ENCODE measurements around the gene RDM1. TPM values are rescaled to one million over a fixed set of nuclear protein-coding genes. Genes with fewer than 3 reads are reported as not detected.

The RDM1 gene
- total and polyA plus RNA-seq, 10 donors: 0.48 to 2.3 (median 0.52) TPM; not detected in 5

DNA sequence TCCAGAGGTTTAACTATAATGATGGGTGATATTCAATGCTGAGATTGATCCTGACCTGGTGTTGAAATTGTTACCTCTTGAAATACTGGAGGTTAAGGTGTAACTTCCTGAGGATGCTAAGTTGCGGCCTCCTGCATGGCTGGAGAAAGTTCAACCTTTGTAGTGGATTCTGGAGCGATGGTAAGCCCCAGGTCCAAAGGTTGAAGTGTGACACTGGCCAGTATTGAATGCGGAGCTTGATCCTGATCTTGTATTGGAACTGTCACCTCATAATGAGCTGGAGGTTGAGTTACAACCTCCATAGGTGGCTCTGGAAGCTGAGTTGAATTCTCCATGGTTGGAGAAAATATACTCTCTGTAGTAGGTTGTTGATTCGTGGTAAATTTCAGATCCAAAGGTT lies 17.0 kb downstream of the RDM1 start:
- Histone ChIP-seq H3K4me3 (no peak overlapping the region), H3K27ac (no peak overlapping the region), H3K4me1 (no peaks in the 10 kb centered on the region), H3K27me3 (replicated peaks in 1 of 7) (no peaks in the 10 kb centered on the region), H3K9me3 (no peaks in the 10 kb centered on the region), H3K36me3 (no peaks in the 10 kb centered on the region)
- WGBS, 5 donors: 81 to 88% (median 82%) methylated on average over 4 of the region's 4 CpGs
- TF ChIP-seq POLR2AphosphoS5 (IDR thresholded peaks at IDR 0.05) (no peak), POLR2A (IDR thresholded peaks at IDR 0.05) (no peak)
- TF ChIP-seq, protein P1, sequence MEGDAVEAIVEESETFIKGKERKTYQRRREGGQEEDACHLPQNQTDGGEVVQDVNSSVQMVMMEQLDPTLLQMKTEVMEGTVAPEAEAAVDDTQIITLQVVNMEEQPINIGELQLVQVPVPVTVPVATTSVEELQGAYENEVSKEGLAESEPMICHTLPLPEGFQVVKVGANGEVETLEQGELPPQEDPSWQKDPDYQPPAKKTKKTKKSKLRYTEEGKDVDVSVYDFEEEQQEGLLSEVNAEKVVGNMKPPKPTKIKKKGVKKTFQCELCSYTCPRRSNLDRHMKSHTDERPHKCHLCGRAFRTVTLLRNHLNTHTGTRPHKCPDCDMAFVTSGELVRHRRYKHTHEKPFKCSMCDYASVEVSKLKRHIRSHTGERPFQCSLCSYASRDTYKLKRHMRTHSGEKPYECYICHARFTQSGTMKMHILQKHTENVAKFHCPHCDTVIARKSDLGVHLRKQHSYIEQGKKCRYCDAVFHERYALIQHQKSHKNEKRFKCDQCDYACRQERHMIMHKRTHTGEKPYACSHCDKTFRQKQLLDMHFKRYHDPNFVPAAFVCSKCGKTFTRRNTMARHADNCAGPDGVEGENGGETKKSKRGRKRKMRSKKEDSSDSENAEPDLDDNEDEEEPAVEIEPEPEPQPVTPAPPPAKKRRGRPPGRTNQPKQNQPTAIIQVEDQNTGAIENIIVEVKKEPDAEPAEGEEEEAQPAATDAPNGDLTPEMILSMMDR (IDR thresholded peaks at IDR 0.05 in 8 of 11, conservative IDR thresholded peaks at IDR 0.05 in 3 of 11): no peak
- intact Hi-C loops (cut with DNase I; ENCODE audit: low total_unique reads): no loop called here
- DNase-seq: no peak

DNA sequence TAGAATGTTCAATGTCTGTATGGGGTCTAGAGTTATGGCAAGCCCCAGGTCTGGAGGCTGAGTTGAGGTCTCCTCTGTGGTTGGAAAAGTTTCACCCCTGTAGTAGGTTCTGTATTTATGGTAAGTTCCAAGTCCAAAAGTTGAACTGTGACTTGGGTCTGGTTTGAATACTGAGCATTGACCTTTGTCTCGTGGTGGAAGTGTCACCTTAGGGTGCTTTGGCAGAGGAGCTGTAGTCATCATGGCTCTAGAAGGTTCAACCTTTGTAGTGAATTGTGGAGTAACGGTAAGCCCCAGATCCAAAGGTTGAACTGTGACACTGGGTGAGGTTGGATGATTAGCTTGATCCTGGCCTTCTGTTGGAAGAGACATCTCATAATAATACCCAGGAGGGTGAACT lies 17.6 kb downstream of the RDM1 start:
- H3K36me3 ChIP-seq: no peaks in the 10 kb centered on the region
- no peaks in the 10 kb centered on the region for H3K9me3 ChIP-seq
- WGBS, 5 donors: 79 to 96% (median 87%) methylated on average over 2 of the region's 2 CpGs
- DNase-seq: no peak
- H3K4me1 ChIP-seq: no peaks in the 10 kb centered on the region
- intact Hi-C loops (cut with DNase I; ENCODE audit: low total_unique reads): no loop called here
- no peak for TF ChIP-seq POLR2A (IDR thresholded peaks at IDR 0.05)
- TF ChIP-seq POLR2AphosphoS5 (IDR thresholded peaks at IDR 0.05): no peak
- TF ChIP-seq, protein P1 (IDR thresholded peaks at IDR 0.05 in 8 of 11, conservative IDR thresholded peaks at IDR 0.05 in 3 of 11): no peak
- no peaks in the 10 kb centered on the region for H3K27me3 ChIP-seq (replicated peaks in 1 of 7)
- H3K4me3 ChIP-seq: no peak overlapping the region
- H3K27ac ChIP-seq: no peak overlapping the region

DNA sequence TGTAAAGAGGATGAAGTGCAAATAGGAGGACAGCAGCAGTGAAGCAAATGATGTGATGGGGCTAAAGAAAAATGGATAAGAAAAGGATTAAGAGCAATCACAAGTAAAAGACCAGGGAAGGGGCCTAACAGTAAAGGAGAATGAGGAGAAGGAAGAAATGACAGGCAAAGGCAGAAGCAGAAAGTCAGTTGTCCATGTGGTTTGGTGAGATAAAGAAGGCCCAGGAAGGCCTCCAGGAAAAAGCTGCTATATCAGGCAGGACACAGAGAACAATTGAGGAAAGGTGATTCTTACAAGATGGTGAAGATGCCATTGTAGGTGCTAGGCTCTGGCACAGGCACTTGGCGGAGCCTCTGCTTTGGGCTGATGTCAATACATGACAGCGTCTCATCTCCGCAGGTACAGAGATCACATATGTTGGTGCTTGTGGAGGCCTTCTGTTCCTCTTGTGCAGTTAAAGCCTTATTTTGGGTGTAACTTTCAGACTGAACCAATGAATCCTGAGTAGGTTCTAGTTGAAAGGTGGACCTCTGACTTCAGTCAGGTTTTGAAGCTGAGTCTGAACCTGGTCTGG lies 18.1 kb downstream of the RDM1 start:
- WGBS, 5 donors: 94 to 100% (median 100%) methylated on average over 3 of the region's 3 CpGs
- no peak overlapping the region for H3K4me3 ChIP-seq
- intact Hi-C loops (cut with DNase I; ENCODE audit: low total_unique reads): no loop called here
- DNase-seq: no peak
- no peaks in the 10 kb centered on the region for H3K36me3 ChIP-seq
- TF ChIP-seq POLR2A (IDR thresholded peaks at IDR 0.05) (no peak), POLR2AphosphoS5 (IDR thresholded peaks at IDR 0.05) (no peak)
- TF ChIP-seq, protein P1 (IDR thresholded peaks at IDR 0.05 in 8 of 11, conservative IDR thresholded peaks at IDR 0.05 in 3 of 11): no peak
- H3K9me3 ChIP-seq: no peaks in the 10 kb centered on the region
- H3K4me1 ChIP-seq: no peaks in the 10 kb centered on the region
- no peak overlapping the region for H3K27ac ChIP-seq
- no peaks in the 10 kb centered on the region for H3K27me3 ChIP-seq (replicated peaks in 1 of 7)

DNA sequence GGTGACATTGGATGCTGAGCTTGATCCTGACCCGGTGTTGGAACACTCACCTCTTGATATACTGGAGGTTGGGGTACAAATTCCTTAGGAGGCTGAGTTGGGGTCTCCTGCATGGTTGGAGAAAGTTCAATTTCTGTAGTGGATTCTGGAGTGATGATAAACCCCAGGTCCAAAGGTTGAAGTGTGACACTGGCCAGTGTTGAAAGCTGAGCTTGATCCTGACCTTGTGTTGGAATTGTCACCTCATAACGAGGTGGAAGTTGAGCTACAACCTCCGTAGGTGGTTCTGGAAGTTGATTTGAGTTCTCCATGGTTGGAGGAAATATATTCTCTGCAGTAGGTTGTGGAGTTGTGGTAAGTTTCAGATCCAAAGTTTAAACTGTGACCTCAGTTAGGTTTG lies 21.2 kb downstream of the RDM1 start:
- TF ChIP-seq POLR2AphosphoS5 (IDR thresholded peaks at IDR 0.05) (no peak), POLR2A (IDR thresholded peaks at IDR 0.05) (no peak)
- TF ChIP-seq, protein P1 (IDR thresholded peaks at IDR 0.05 in 8 of 11, conservative IDR thresholded peaks at IDR 0.05 in 3 of 11): no peak
- Histone ChIP-seq H3K9me3 (no peaks in the 10 kb centered on the region), H3K27me3 (replicated peaks in 1 of 7) (no peaks in the 10 kb centered on the region), H3K4me1 (no peaks in the 10 kb centered on the region), H3K36me3 (no peaks in the 10 kb centered on the region), H3K27ac (no peak overlapping the region), H3K4me3 (no peak overlapping the region)
- 79 to 94% (median 86%) methylated on average over 3 of the region's 3 CpGs for WGBS, 5 donors
- intact Hi-C loops (cut with DNase I; ENCODE audit: low total_unique reads): no loop called here
- no peak for DNase-seq
